Keratinocyte (primary cell): ENCODE measurements around the gene MGAT3.

Experiments used
- EZH2 ChIP-seq: IDR thresholded peaks from one replicate; pipeline ENCODE4 v1.6.1; 2012; ENCODE audit warnings: inconsistent platforms, mild to moderate bottlenecking, low read length, moderate library complexity
- TF ChIP-seq, protein P1 (sequence below), 3 experiments: IDR thresholded peaks in 1 of 3; conservative IDR thresholded peaks in 1 of 3; optimal IDR thresholded peaks in 1 of 3; 2 replicates in 2 of 3; 3 replicates in 1 of 3; pipeline versions ENCODE3 to v1.5.1; 2011; ENCODE audit warnings: low read length in 3 of 3, mild to moderate bottlenecking in 3 of 3, moderate library complexity in 2 of 3, control low read depth in 1 of 3, inconsistent platforms in 1 of 3; ENCODE audit not compliant: insufficient read depth in 2 of 3; ENCODE audit errors: extremely low read depth in 1 of 3

DNA sequence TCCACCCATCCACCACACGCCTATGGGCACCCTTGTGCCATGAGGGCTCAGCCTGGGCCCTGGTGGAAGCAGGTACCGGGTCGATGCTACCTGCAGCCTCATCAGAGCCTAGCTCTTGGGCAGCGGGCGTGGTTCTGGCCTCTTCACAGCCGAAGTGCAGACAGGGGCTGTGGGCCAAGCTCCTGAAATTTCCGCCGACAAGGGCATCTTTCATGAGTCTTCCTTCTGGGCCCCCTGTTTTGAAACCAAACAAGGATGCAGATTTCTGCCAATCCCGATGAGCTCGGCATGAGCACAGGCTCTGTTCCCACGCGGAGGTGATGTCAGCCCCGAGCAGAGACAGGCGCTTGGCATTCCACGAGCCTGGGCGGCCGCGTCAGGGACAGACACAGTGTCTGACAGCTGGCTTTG, 22.6 kb upstream of the MGAT3 start:
- TF ChIP-seq, protein P1, sequence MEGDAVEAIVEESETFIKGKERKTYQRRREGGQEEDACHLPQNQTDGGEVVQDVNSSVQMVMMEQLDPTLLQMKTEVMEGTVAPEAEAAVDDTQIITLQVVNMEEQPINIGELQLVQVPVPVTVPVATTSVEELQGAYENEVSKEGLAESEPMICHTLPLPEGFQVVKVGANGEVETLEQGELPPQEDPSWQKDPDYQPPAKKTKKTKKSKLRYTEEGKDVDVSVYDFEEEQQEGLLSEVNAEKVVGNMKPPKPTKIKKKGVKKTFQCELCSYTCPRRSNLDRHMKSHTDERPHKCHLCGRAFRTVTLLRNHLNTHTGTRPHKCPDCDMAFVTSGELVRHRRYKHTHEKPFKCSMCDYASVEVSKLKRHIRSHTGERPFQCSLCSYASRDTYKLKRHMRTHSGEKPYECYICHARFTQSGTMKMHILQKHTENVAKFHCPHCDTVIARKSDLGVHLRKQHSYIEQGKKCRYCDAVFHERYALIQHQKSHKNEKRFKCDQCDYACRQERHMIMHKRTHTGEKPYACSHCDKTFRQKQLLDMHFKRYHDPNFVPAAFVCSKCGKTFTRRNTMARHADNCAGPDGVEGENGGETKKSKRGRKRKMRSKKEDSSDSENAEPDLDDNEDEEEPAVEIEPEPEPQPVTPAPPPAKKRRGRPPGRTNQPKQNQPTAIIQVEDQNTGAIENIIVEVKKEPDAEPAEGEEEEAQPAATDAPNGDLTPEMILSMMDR (optimal IDR thresholded peaks at IDR 0.05 in 1 of 3, IDR thresholded peaks at IDR 0.05 in 1 of 3, conservative IDR thresholded peaks at IDR 0.05 in 1 of 3; ENCODE audit: extremely low read depth in 1 of 3, insufficient read depth in 2 of 3, low read length in 3 of 3) = no peak
- no peak for TF ChIP-seq EZH2
